Cardiac fibroblast (primary cell): ENCODE measurements around the gene PTPRD.

Experiments used
- DNase-seq, 2 donors: peaks; one replicate each; pipeline versions ENCODE4 v3.0.0 to v3.0.0-alpha.2; 2010; ENCODE audit warnings: low read depth in 2 of 2
- H3K4me3 ChIP-seq, 2 donors: replicated peaks in 1 of 2; 1 replicate in 1 of 2; 2 replicates in 1 of 2; pipeline ENCODE4 v1.5.1; 2011; ENCODE audit warnings: low read depth in 2 of 2, low read length in 2 of 2, mild to moderate bottlenecking in 2 of 2, moderate library complexity in 1 of 2
- TF ChIP-seq, protein P1 (sequence below): IDR thresholded peaks from one replicate; pipeline ENCODE4 v1.5.1; 2011; ENCODE audit warnings: low read depth, mild to moderate bottlenecking, low read length, inconsistent platforms

The PTPRD gene

GRCh38 chr9:8309258-8309657 lies 2303.5 kb downstream of the PTPRD start:
- TF ChIP-seq, protein P1, sequence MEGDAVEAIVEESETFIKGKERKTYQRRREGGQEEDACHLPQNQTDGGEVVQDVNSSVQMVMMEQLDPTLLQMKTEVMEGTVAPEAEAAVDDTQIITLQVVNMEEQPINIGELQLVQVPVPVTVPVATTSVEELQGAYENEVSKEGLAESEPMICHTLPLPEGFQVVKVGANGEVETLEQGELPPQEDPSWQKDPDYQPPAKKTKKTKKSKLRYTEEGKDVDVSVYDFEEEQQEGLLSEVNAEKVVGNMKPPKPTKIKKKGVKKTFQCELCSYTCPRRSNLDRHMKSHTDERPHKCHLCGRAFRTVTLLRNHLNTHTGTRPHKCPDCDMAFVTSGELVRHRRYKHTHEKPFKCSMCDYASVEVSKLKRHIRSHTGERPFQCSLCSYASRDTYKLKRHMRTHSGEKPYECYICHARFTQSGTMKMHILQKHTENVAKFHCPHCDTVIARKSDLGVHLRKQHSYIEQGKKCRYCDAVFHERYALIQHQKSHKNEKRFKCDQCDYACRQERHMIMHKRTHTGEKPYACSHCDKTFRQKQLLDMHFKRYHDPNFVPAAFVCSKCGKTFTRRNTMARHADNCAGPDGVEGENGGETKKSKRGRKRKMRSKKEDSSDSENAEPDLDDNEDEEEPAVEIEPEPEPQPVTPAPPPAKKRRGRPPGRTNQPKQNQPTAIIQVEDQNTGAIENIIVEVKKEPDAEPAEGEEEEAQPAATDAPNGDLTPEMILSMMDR: no peak
- H3K4me3 ChIP-seq: no peak overlapping the region
- no peak for DNase-seq

GRCh38 chr9:8304720-8305119 lies 2308.1 kb downstream of the PTPRD start:
- TF ChIP-seq, protein P1: no peak
- no peak overlapping the region for H3K4me3 ChIP-seq
- DNase-seq: no peak

DNA sequence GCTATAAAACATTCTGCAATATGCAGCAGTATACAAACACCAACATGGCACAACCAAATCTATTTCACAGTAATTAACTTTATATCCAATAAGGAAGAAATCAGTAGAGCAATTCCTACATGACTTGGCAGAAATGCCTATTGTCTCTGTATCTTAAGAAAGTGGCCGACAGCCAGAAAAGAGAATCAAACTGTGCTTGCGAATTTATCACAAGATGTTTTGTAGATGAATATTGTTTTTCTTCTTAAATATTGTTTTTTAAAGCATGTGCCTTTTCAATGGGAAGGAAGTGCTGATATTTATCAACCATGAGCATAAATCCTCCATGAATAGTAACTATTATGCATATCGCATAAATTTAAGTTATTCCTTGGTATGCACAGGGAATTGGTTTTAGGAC lies 2311.5 kb downstream of the PTPRD start:
- no peak overlapping the region for H3K4me3 ChIP-seq
- TF ChIP-seq, protein P1: no peak
- peak in 1 of 2 donors; percentile 20 for DNase-seq

GRCh38 chr9:8297047-8297446 lies 2315.8 kb downstream of the PTPRD start:
- H3K4me3 ChIP-seq: no peak overlapping the region
- TF ChIP-seq, protein P1: no peak
- DNase-seq: no peak

DNA sequence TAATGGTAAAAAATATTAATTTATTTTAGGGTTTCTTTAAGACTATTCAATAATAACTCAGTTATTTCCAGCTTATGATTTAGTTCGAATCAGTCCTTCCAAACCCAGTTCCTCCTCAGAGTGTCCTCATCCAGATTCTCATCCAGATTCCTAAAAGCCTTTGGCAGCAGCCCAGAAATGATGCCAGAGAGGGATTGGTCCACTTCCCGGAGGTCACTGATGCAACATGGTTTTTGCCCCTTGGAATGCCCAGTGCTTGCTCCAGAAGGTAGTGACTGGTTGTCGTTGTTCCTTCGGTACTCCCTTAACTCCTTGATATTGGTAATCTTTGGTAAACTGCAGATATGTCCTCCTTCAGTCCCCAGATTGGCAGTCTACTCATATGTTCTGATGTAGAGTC lies 2320.1 kb downstream of the PTPRD start:
- H3K4me3 ChIP-seq: no peak overlapping the region
- DNase-seq: no peak
- TF ChIP-seq, protein P1: no peak

- TF ChIP-seq, protein P1: no peak
- no peak overlapping the region for H3K4me3 ChIP-seq
- no peak for DNase-seq
Observed at GRCh38 chr9:8289681-8290080, 2323.1 kb downstream of the PTPRD start.

DNA sequence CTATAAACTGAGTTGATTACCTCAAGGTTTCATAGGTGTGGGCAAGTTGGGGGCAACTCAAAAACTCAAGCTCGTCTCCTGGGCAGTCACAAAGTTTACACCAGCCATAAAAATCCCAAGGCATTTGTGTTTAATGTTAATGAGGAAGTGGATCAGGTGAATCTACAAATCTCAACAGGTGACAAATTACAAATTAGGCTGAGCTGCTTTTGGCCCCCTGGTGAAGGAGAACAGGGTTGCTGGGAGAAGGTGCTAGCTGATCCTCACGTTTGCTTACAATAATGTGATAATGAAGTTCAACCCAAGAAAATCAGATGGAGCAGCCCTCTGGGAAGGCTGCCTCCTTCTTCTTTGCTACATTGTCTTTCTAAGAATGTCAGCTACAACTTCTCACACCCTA lies 2324.8 kb downstream of the PTPRD start:
- no peak for DNase-seq
- TF ChIP-seq, protein P1: no peak
- H3K4me3 ChIP-seq: no peak overlapping the region
